ENCODE measurements around the gene SIN3A. TPM values are rescaled to one million over a fixed set of nuclear protein-coding genes. Genes with fewer than 3 reads are reported as not detected.

SIN3A gene
- total RNA-seq, 1 donor from 2014 or later = 65.2 TPM

DNA sequence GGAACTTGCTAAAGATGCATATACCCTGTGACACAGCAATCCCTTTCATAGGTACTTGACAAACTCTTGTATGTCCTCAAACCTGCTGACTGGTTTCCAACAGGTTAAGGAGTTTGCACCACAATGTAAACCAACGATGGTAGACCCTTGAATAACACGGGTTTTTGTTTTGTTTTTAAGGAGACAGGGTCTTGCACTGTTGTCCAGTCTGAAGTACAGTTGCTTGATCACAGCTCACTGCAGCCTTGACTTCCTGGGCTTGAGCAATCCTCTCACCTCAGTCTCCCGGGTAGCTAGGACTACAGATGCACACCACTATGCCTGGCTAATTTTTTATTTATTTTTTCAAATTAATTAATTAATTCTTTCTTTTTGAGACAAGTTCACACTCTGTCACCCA is 23.3 kb downstream of the SIN3A start:
- H3K4me3 Mint-ChIP-seq (ENCODE audit: unreplicated experiment) = no peak overlapping the region
- H3K27me3 Mint-ChIP-seq (ENCODE audit: unreplicated experiment) = no peaks in the 10 kb centered on the region
- no peaks in the 10 kb centered on the region for H3K4me1 Mint-ChIP-seq (ENCODE audit: unreplicated experiment)
- no peak overlapping the region for H3K27ac Mint-ChIP-seq (ENCODE audit: unreplicated experiment)
- H3K36me3 Mint-ChIP-seq (ENCODE audit: unreplicated experiment) = peaks cover 18% of the 10 kb centered on the region
- no peaks in the 10 kb centered on the region for H3K9me3 Mint-ChIP-seq (ENCODE audit: unreplicated experiment)
- no peak for DNase-seq (ENCODE audit: extremely low spot score, unreplicated experiment)
- TF ChIP-seq, protein P1, sequence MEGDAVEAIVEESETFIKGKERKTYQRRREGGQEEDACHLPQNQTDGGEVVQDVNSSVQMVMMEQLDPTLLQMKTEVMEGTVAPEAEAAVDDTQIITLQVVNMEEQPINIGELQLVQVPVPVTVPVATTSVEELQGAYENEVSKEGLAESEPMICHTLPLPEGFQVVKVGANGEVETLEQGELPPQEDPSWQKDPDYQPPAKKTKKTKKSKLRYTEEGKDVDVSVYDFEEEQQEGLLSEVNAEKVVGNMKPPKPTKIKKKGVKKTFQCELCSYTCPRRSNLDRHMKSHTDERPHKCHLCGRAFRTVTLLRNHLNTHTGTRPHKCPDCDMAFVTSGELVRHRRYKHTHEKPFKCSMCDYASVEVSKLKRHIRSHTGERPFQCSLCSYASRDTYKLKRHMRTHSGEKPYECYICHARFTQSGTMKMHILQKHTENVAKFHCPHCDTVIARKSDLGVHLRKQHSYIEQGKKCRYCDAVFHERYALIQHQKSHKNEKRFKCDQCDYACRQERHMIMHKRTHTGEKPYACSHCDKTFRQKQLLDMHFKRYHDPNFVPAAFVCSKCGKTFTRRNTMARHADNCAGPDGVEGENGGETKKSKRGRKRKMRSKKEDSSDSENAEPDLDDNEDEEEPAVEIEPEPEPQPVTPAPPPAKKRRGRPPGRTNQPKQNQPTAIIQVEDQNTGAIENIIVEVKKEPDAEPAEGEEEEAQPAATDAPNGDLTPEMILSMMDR (IDR thresholded peaks at IDR 0.05) = no peak

GRCh38 chr15:75425966-75426500 is 25.5 kb downstream of the SIN3A start:
- H3K9me3 Mint-ChIP-seq (ENCODE audit: unreplicated experiment) = no peaks in the 10 kb centered on the region
- peaks cover 28% of the 10 kb centered on the region for H3K36me3 Mint-ChIP-seq (ENCODE audit: unreplicated experiment)
- no peak overlapping the region for H3K4me3 Mint-ChIP-seq (ENCODE audit: unreplicated experiment)
- no peaks in the 10 kb centered on the region for H3K27me3 Mint-ChIP-seq (ENCODE audit: unreplicated experiment)
- H3K27ac Mint-ChIP-seq (ENCODE audit: unreplicated experiment) = no peak overlapping the region
- TF ChIP-seq, protein P1 (IDR thresholded peaks at IDR 0.05) = no peak
- DNase-seq (ENCODE audit: extremely low spot score, unreplicated experiment) = no peak
- H3K4me1 Mint-ChIP-seq (ENCODE audit: unreplicated experiment) = no peaks in the 10 kb centered on the region

DNA sequence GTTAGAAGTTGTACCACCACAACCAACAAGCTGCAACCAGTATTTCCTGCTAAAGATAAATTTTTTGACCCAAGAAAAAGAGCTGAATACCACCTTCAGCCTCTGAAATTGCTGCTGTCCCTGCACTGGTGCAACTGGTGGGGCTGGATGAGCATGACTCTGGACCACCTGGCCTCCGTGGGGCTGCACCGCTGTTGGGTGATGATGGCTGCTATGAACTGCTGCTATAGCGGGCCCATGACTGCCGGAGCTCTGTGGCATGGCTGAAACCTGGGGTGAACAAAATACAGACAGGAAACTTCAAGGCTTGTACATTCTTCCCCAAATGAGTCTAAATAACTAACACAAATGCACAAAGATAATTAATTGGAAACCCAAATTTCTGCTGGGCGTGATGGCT is 28.9 kb downstream of the SIN3A start:
- Mint-ChIP-seq H3K36me3 (ENCODE audit: unreplicated experiment) (peaks cover 24% of the 10 kb centered on the region), H3K4me1 (ENCODE audit: unreplicated experiment) (peaks cover 3% of the 10 kb centered on the region), H3K27ac (ENCODE audit: unreplicated experiment) (no peak overlapping the region), H3K4me3 (ENCODE audit: unreplicated experiment) (no peak overlapping the region), H3K27me3 (ENCODE audit: unreplicated experiment) (no peaks in the 10 kb centered on the region), H3K9me3 (ENCODE audit: unreplicated experiment) (no peaks in the 10 kb centered on the region)
- TF ChIP-seq, protein P1 (IDR thresholded peaks at IDR 0.05) = no peak
- DNase-seq (ENCODE audit: extremely low spot score, unreplicated experiment) = no peak

GRCh38 chr15:75420698-75421097 is 30.8 kb downstream of the SIN3A start:
- no peak overlapping the region for H3K27ac Mint-ChIP-seq (ENCODE audit: unreplicated experiment)
- peaks cover 3% of the 10 kb centered on the region for H3K4me1 Mint-ChIP-seq (ENCODE audit: unreplicated experiment)
- H3K9me3 Mint-ChIP-seq (ENCODE audit: unreplicated experiment) = no peaks in the 10 kb centered on the region
- H3K36me3 Mint-ChIP-seq (ENCODE audit: unreplicated experiment) = peaks cover 24% of the 10 kb centered on the region
- H3K4me3 Mint-ChIP-seq (ENCODE audit: unreplicated experiment) = no peak overlapping the region
- H3K27me3 Mint-ChIP-seq (ENCODE audit: unreplicated experiment) = no peaks in the 10 kb centered on the region
- no peak for DNase-seq (ENCODE audit: extremely low spot score, unreplicated experiment)
- TF ChIP-seq, protein P1 (IDR thresholded peaks at IDR 0.05) = no peak

- peaks cover 3% of the 10 kb centered on the region for H3K4me1 Mint-ChIP-seq (ENCODE audit: unreplicated experiment)
- H3K27ac Mint-ChIP-seq (ENCODE audit: unreplicated experiment) = no peak overlapping the region
- TF ChIP-seq, protein P1 (IDR thresholded peaks at IDR 0.05) = no peak
- no peaks in the 10 kb centered on the region for H3K27me3 Mint-ChIP-seq (ENCODE audit: unreplicated experiment)
- H3K4me3 Mint-ChIP-seq (ENCODE audit: unreplicated experiment) = no peak overlapping the region
- H3K9me3 Mint-ChIP-seq (ENCODE audit: unreplicated experiment) = no peaks in the 10 kb centered on the region
- peaks cover 35% of the 10 kb centered on the region for H3K36me3 Mint-ChIP-seq (ENCODE audit: unreplicated experiment)
- no peak for DNase-seq (ENCODE audit: extremely low spot score, unreplicated experiment)
These were observed 34.9 kb downstream of the SIN3A start for GRCh38 chr15:75416584-75416983.
